MM.1S (cell line): ENCODE data around the gene DPP9.

ENCODE experiments used
- DNase-seq: peaks from one replicate; pipeline ENCODE4 v3.0.0-alpha.2; 2015
- H2AFZ ChIP-seq: fragments of 300-600 bp; sonication (generic); 2 replicates; pipeline ENCODE4 v1.6.0; 2016; ENCODE audit warnings: antibody characterized with exemption, low read length
- H3F3A ChIP-seq: fragments of 300-600 bp; sonication (generic); 2 replicates; pipeline ENCODE4 v1.6.1; 2016; ENCODE audit warnings: mild to moderate bottlenecking, antibody characterized with exemption, low read length, moderate library complexity, mixed read lengths; ENCODE audit not compliant: insufficient read depth
- H3K27ac ChIP-seq: fragments of 300-600 bp; sonication (generic); 2 replicates; pipeline ENCODE4 v1.5.1; 2016; ENCODE audit warnings: mild to moderate bottlenecking, low read length
- H3K27me3 ChIP-seq: fragments of 300-600 bp; sonication (generic); replicated peaks from 2 replicates; pipeline ENCODE4 v1.6.0; 2016; ENCODE audit warnings: low read length; ENCODE audit not compliant: insufficient read depth
- H3K36me3 ChIP-seq: fragments of 300-600 bp; sonication (generic); replicated peaks from 2 replicates; pipeline ENCODE4 v1.6.1; 2016; ENCODE audit warnings: mild to moderate bottlenecking, low read length, mixed read lengths; ENCODE audit not compliant: insufficient read depth
- H3K4me1 ChIP-seq: fragments of 300-600 bp; sonication (generic); 2 replicates; pipeline ENCODE4 v1.6.1; 2016; ENCODE audit warnings: low read length, mixed read lengths
- H3K4me2 ChIP-seq: fragments of 300-600 bp; sonication (generic); 2 replicates; pipeline ENCODE4 v1.6.0; 2016; ENCODE audit warnings: low read depth, low read length
- H3K4me3 ChIP-seq: fragments of 300-600 bp; sonication (generic); 2 replicates; pipeline ENCODE4 v1.5.1; 2016; ENCODE audit warnings: low read length, mixed read lengths
- H3K79me2 ChIP-seq: fragments of 300-600 bp; sonication (generic); 2 replicates; pipeline ENCODE4 v1.6.1; 2016; ENCODE audit warnings: mixed run types, low read length, mixed read lengths
- H3K9ac ChIP-seq: fragments of 300-600 bp; sonication (generic); 2 replicates; pipeline ENCODE4 v1.6.1; 2016; ENCODE audit warnings: low read length, mixed read lengths
- H3K9me2 ChIP-seq: fragments of 300-600 bp; sonication (generic); replicated peaks from 2 replicates; pipeline ENCODE4 v1.6.1; 2016; ENCODE audit warnings: mild to moderate bottlenecking, low read length, mixed read lengths; ENCODE audit not compliant: insufficient read depth
- H3K9me3 ChIP-seq: fragments of 300-600 bp; sonication (generic); replicated peaks from 2 replicates; pipeline ENCODE4 v1.6.1; 2016; ENCODE audit warnings: mild to moderate bottlenecking, low read length, mixed read lengths; ENCODE audit not compliant: insufficient read depth
- H4K20me1 ChIP-seq: fragments of 300-600 bp; sonication (generic); 2 replicates; pipeline ENCODE4 v1.6.1; 2016; ENCODE audit warnings: mild to moderate bottlenecking, low read length, moderate library complexity, mixed read lengths; ENCODE audit not compliant: insufficient read depth
- CTCF ChIP-seq: fragments of 300-600 bp; sonication (generic); IDR thresholded peaks from 2 replicates; pipeline ENCODE4 v1.5.1; 2016; ENCODE audit warnings: antibody characterized with exemption, low read length, mixed read lengths
- EZH2 ChIP-seq: fragments of 300-600 bp; sonication (generic); optimal IDR thresholded peaks from 2 replicates; pipeline ENCODE3; 2017; ENCODE audit warnings: low read depth, mild to moderate bottlenecking, antibody characterized with exemption, low read length, mixed read lengths
- EZH2phosphoT487 ChIP-seq: fragments of 300-600 bp; sonication (generic); IDR thresholded peaks from 2 replicates; pipeline ENCODE4 v1.6.1; 2018; ENCODE audit warnings: antibody characterized with exemption, low read length

Gene DPP9

GRCh38 chr19:4654437-4655361 is 68.9 kb downstream of the DPP9 start:
- H3K9ac ChIP-seq, result no peak overlapping the region
- no peaks in the 10 kb centered on the region for H3K4me1 ChIP-seq
- no peak for DNase-seq
- no peak overlapping the region for H2AFZ ChIP-seq
- peaks cover 6% of the 10 kb centered on the region; the same call in 1 of the 2 replicates for H3F3A ChIP-seq
- H4K20me1 ChIP-seq, result no peaks in the 10 kb centered on the region
- no peaks in the 10 kb centered on the region for H3K9me2 ChIP-seq
- H3K4me2 ChIP-seq, result no peak overlapping the region
- H3K79me2 ChIP-seq, result no peaks in the 10 kb centered on the region
- TF ChIP-seq EZH2phosphoT487, result no peak
- TF ChIP-seq CTCF, result no peak
- TF ChIP-seq EZH2, result no peak
- no peak overlapping the region for H3K27ac ChIP-seq
- no peaks in the 10 kb centered on the region for H3K27me3 ChIP-seq
- no peak overlapping the region for H3K4me3 ChIP-seq
- no peaks in the 10 kb centered on the region for H3K9me3 ChIP-seq
- no peaks in the 10 kb centered on the region for H3K36me3 ChIP-seq

- Histone ChIP-seq H3K27me3 (no peaks in the 10 kb centered on the region), H3K4me2 (no peak overlapping the region), H3K79me2 (no peaks in the 10 kb centered on the region), H3K27ac (no peak overlapping the region), H3K36me3 (no peaks in the 10 kb centered on the region), H3K4me1 (no peaks in the 10 kb centered on the region), H3F3A (peaks cover 6% of the 10 kb centered on the region; the same call in 1 of the 2 replicates), H3K9me2 (no peaks in the 10 kb centered on the region), H3K9me3 (no peaks in the 10 kb centered on the region), H4K20me1 (no peaks in the 10 kb centered on the region), H2AFZ (no peak overlapping the region), H3K4me3 (no peak overlapping the region), H3K9ac (no peak overlapping the region)
- DNase-seq, result no peak
- TF ChIP-seq EZH2phosphoT487, result no peak
- no peak for TF ChIP-seq CTCF
- TF ChIP-seq EZH2, result no peak
Measured at GRCh38 chr19:4653793-4654436, 69.7 kb downstream of the DPP9 start.

- no peaks in the 10 kb centered on the region for H3K36me3 ChIP-seq
Measured at GRCh38 chr19:4652075-4652474, 71.6 kb downstream of the DPP9 start.

More at GRCh38 chr19:4652075-4652474, 71.6 kb downstream of the DPP9 start:
- no peak overlapping the region for H3K4me2 ChIP-seq
- H2AFZ ChIP-seq, result no peak overlapping the region
- no peak overlapping the region for H3K27ac ChIP-seq
- no peaks in the 10 kb centered on the region for H3K9me2 ChIP-seq
- H3K79me2 ChIP-seq, result no peaks in the 10 kb centered on the region
- H3F3A ChIP-seq, result peaks cover 6% of the 10 kb centered on the region; the same call in 1 of the 2 replicates
- no peaks in the 10 kb centered on the region for H3K4me1 ChIP-seq
- H3K27me3 ChIP-seq, result no peaks in the 10 kb centered on the region
- H3K9me3 ChIP-seq, result no peaks in the 10 kb centered on the region
- no peak for DNase-seq
- H3K4me3 ChIP-seq, result no peak overlapping the region
- no peak overlapping the region for H3K9ac ChIP-seq
- no peaks in the 10 kb centered on the region for H4K20me1 ChIP-seq
- no peak for TF ChIP-seq EZH2
- no peak for TF ChIP-seq CTCF
- TF ChIP-seq EZH2phosphoT487, result no peak
